Effector CD8-positive, alpha-beta T cell (primary cell): ENCODE measurements around the gene FSTL4.

Source experiments
- DNase-seq: peaks from one replicate; lab custom pipeline; 2025; lab: John Stamatoyannopoulos, UW

Gene FSTL4

DNA sequence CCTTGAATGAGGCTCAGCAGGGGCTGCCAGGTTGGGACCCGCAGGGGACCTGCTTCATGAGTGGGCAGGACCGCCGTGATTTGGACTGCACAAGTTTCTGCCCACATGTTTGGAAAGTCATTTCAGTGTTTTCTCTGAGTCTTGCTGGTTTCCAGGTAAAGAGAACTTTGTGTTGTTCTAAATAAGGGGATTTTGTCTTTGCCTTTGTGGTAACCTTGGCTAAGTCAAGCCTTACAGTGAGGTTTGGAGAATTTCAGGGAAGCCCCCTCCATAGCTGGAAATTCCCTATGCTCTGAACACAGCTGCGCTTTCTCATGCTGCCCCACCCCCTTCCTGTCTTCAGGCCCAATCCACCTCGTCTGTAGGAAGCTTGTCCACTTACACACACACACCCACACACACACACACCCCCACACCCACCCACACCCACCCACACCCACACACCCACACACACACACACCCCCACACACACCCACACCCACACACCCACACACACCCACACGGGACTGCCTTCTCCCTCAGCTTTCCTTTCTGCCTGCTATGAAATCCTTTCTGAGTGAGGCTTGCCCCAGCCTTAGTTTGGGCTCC, 290.4 kb downstream of the FSTL4 start:
- no peak for DNase-seq

DNA sequence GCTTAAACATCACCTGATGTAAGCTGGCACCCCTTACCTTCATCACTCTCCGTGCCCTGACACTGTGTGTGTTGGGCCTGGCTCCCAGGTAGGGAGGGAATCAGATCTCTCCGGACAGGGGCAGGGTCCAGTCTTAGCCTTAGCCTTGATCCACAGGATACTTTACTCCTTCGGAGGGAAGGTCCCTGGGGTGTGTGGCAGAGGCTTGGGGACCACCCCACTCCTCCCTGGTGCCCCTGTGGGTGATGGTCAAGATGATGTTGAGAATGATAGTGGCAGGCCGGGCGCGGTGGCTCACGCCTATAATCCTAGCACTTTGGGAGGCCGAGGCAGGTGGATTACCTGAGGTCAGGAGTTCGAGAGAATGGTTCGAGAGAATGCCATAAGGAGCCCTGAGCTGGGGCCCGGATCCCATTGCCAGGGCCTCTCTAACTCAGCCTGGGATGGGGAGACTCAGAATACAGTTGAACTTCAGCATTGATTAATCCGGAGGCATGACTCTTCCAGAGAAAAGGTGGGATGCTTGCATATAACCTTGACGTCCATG, 291.0 kb downstream of the FSTL4 start:
- DNase-seq, result no peak

DNA sequence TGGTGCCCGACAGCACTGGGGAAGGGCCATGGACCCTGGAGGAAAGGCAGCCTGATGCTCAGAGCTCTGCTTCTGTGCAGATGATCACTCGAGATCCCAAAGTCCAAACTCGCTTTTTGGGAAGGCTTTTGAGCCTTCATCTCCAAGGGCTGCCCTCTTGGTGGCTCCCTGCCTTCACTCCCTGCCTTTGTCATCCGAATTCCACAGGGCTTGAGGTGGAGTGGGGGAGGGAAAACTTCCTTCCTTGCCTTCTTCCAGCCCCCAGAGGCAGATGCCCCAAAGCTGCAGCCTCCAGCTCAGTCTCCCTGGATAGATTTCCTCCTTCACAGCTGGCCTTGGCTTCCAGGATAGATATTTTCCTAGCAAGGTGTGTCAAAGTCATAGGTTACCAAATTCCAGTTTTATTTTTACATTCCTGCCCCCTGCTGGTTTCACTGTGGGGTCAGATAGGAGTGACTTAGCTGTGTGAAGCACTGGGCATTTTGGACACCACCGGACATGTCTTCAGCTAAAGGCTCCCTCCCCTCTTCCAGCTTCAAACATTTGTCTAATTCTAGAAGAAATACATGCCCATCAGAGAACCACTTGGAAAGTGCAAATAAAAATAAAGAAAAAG, 292.3 kb downstream of the FSTL4 start:
- no peak for DNase-seq

DNA sequence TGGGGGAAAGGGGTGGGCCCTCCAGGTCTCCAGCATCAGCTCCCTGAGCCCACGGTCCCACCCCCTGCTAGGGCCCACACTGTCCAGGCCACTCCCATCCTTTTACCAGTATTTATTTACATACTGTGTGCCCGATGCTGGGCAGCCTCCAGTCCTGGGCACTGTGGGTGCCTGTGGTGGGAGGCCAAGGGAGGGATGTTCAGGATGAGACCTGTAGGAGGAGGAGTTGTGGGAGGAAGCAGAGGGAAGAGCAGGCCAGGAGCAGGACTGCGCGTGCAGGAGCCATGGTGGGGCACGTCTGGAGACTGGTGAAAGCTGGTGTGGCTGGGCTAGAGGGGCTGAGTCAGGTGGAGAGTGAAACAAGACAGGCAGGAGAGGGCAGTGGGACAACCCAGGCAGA, 293.1 kb downstream of the FSTL4 start:
- no peak for DNase-seq

DNA sequence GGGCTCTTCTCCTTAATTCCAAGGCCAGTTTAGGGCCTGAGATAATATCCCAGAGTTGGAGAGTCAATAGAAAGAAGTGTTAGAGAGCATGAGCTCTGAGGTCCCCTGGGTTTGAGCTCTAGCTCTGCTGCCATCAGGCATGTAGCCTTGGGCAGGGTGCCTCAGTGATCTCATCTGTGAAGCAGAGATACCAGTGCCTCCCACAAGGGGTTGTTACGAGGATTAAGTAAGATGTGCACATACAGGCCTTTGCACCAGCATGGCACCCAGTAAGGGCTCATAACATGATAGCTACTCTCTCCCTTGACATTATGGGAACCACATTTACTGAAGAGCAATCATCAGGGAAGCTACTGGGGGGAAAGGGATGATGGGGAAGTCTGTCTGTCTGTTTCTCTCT, 294.8 kb downstream of the FSTL4 start:
- no peak for DNase-seq

DNA sequence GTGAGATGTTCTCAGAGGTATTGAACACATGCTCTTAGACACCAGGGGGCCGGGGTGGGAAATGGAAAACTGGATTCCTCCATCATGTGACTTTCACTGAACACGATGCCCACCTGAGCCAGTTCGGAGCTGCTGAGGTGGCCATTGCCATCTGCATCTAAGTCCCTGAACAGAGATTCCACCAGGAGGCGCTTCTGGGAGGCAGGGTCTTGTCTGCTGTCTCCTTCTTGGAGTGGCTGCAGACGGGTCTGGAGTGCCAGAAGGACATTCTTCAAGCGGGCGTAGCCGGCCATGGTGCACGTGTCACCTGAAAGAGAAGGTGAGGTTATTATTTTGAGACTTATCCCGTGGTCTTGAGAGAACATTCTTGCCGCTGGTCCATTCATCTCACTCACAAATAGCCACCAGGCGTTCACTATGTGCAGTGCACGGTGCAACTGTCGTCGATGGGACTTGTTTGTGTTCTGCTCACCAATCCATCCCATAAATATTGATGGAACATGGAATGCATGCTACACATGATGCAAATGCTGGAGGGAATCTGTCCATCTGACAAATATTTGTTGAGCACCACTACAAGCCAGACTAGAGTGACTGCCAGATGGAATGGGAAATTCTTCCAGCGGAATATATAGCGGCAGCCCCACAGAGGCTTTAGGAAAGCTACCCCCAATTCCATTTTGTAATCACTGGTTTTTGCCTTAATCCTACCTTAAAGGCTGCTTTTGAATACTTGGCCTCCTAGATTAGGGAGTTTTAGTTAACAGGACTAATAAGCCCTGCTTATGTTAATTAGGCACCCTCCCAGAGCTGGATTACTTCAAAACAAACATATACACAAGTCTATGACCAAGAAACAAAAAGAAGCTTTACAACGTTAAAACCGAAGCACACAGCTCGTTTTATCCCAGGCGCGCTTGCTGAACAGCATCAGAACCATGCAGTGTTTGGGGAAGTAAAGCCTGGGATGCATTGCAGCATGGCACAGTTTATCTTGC, 295.7 kb downstream of the FSTL4 start:
- no peak for DNase-seq

DNA sequence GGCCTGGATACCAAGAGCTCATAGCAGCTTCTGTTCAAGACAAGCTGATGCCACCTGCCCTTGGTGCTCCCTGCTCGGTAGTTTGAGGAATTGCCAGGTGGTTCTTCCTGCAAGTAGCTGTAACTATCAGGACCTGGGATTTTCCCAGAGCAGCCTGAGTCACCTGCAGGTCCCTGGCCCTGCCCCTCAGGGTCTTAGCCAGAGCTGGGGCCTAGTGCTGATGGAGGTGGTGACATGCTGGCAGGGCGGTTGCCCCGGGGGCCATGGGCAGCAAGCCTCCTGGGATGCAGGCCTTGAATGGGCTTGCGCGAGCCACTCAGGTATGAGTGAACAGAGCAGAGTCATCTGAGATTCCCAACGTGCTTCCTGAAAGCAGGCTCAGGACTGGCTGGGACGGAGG, 298.3 kb downstream of the FSTL4 start:
- DNase-seq, result no peak

DNA sequence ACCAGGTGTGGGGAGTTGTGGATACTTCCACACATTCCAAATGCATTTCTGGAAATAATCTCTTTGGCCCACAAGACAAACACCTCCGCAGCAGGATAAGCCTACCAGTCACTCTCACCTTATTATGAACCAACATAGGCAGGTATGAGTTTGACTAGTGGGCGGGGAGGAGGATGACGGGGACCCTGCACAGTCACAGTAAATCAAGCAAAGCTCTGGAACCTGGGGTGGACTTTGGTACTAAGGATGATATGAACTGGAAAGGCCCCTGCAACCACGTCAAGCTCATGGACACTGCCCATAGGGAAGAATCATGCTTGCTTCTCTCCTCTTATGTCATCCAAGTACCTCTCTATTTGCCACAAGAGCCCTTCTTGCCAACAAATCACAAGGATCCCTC, 301.2 kb downstream of the FSTL4 start:
- DNase-seq, result no peak

DNA sequence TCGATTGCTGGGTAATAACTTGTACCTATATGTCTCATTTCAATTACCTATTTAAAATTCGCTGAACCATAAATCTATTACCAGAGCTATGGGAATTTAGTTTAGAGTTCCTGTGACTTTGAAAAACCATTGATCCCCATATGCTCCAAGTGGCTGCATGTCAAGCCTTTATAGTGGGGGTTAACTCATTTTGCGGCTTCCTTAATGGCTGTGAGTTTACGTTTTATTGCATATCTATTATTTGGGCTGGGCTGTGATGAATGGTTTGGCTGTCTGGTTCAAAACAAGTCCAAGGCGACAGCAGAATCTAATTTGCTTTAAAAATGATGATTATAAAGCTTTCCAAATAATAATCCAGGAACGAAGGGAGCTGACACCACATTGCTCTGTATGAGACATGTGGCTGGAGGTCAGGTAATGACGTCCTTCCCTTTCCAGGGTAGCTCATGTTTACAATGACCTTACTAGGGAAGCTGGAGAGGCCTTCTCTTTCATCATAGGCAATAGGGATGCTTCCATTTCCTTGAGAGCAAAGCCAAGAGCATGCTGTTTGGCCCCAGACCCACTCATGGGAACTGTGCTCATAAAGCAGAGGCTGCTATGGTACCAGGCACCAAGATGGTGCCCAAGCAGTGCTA, 302.2 kb downstream of the FSTL4 start:
- no peak for DNase-seq

DNA sequence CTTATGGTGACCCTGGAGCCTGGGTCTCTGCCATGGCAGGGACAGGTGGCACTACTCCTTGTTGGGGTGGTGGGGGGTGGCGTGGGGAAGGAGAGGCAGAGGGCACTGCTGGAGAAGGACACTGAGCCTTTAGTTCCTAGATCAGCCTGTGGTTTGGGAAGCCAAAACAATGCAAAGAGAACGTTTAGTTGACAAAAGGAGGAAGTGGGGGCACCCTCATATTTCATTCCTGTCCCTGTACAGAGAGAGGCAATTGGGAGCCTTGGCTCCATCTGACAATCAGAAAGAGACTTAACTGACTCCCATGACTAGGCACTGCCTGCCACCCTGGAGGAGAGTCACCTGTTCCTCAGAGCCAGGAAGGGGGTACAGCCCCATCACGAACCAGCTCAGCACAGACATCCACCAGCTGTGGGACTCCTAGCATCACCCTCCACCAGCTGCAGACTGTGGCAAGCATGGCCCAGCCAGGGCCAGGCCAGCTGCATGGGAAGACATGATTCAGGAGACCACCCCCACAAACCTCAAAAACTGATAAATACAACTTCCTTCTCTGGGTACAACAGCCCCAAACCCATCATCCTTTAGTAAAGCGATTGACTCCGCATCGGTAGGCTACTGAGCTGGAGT, 303.1 kb downstream of the FSTL4 start:
- no peak for DNase-seq

DNA sequence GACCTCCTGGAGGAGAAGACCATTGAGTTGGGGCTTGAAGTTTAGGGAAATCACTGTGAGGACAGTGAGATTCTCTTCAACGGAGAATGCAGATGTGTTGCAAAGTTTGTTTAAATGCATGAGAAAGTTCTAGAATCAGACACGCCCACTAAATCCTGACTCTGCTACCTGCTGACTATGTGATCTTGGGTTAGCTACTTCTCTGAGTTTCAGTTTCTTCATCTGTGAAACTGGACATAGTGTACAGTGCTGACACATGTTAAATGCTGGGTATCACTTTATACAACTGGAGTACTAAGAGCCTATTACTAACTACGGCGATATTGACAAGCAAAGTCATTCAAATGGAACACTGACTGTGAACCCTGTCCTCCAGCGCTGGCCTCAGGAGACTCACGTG, 305.1 kb downstream of the FSTL4 start:
- no peak for DNase-seq

DNA sequence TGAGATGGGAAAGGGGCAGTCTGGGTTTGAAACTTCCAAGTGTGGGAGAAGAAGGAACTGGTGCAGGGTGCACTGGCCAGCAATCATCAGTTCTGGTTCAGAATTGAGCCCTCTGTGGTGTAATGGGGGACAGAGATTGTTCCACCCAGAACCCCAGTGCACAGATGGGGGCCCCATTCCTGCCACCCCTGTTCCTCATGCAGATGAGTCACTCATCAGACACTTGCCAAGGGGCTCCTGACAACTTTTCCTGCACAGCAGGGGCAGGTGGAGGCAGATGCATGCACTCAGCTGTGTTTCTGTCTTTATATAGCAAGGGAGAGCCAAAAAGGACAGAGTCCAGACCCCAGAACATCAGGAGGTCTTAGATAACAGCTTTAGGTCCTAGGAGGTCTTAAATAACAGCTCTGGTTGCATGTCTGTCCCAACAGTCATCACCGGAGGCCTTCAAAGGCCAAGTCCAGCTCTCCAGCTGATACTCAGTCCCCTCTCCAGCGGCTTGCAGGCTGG, 307.6 kb downstream of the FSTL4 start:
- DNase-seq, result no peak

DNA sequence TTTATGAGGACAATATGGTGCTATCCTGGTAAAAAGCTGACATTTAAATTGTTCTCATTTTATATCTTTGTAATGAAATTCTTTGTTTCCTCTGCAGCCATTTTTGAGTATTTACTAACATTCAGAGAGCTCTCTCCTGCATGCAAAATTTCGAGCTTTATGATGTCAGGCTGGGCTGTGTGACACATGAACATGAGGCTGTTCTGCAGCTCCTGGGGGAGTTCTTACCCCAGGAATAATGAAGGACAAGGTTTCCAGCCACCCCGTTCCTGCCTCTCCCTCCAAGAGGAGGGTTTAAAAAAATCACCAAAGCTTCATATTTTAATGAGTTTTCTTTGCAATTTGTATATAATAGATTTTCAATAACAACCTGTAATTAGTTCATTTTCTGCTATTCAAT, 308.2 kb downstream of the FSTL4 start:
- no peak for DNase-seq

DNA sequence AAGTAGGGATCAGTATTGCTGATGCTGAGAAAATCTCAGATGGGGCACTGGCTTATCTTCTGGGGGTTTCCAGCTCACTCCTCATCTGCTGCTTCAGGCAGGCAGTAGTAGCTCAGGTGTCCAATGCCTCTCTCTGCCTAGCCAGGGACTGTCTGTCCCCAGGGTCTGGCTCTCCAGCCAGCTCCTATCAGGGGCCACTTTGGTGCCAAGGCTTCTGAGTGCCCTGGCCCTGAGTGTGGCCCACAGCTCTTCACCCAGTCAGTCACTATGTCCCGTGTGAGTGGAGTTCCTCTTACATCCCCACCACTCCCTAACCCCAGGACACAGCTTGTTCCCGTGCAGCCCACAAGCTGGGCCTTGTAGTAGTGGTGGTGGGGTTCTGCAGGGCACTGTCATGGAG, 309.0 kb downstream of the FSTL4 start:
- no peak for DNase-seq

DNA sequence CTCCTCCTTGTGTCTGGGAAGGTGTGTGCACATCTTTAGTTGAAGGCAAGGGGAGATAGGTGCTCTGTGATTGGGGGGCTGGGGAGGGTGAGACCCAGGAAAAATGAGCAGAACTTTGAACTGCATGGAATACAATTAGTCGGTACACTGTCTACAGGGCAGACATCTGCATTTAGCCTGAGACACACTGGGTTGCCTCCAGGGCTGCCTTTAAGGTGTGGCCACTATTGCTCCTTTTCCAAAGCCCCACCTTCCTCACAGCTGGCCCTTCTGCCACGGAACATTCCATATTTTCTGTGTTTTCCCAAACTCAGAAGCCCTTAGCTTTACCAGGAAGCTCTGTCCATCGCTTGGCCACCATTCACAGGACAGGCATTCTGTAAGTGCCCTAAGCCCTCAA, 312.6 kb downstream of the FSTL4 start:
- DNase-seq, result no peak

DNA sequence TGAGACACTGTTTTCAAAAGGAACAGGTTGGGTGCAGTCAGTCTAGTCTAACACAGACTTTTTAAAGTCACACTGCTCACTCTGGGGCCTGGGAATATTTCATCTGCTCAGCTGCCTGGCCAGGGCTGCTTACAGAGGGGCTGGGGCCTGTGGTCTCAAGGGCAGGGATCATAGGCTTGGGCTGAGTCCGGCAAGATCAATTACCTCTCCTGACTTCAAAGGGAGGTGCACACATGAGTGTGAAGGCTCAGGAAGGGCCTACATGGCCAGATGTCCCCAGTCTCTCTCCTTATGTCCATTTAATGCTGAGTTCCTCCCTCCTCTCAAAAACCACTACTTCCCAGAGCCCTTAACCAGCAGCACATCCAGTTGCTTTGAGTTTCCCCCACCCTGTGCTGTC, 313.3 kb downstream of the FSTL4 start:
- DNase-seq, result no peak

DNA sequence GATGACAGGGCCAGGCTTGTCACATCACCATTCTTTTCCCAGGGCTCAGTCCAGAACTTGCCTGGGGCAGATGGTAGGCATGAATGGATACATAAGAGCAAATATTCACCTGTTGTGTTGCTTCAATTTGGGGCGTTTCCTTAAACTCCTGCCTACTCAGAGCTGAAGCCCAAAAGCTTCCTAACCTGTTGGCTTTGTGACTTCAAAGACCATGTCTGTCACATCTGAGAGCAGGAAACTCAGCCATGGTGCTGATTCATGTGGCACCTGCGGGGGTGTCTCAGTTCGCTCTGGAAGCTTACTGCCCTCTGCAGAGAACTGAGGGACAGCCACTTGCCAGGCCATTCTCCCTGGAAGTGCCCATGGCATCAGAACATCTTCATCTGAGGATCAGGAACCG, 313.9 kb downstream of the FSTL4 start:
- DNase-seq, result no peak

DNA sequence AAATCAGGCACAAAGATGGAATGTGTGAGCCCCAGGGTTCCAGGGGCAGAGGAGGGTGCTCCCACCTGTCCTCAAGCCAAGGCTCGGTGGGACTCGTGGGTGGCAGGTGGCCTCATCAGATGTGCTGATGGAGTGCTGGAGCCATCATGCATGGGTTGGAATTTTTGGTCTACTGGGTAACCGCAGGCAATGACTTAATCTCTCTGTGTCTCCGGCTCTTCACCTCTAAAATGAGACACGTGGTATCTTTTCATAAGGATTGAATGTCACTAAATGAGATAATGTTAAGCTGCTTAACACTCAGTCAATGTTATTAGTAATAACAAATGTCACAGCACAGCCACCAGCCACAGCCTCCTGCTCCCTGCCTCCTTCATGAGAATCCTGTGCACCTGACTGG, 315.0 kb downstream of the FSTL4 start:
- no peak for DNase-seq

DNA sequence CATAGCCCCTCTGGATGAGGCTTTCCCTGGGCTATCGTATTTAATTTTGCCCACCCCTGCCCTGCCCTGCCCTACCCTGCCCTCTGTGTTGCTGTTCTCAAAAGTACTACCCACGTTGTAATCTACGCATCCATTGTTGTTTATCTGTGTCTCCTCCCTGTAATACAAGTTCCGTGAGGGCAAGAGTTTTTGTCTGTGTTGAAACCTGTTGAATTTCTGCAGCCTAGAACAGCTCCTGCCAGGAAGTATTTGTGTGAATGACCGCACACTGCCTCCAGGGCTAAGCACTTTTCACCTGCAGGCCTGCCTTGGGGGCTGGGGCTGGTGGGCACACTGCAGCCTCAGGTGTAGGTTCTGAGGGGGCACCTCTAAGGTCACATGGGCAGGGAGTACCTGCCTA, 315.7 kb downstream of the FSTL4 start:
- no peak for DNase-seq

DNA sequence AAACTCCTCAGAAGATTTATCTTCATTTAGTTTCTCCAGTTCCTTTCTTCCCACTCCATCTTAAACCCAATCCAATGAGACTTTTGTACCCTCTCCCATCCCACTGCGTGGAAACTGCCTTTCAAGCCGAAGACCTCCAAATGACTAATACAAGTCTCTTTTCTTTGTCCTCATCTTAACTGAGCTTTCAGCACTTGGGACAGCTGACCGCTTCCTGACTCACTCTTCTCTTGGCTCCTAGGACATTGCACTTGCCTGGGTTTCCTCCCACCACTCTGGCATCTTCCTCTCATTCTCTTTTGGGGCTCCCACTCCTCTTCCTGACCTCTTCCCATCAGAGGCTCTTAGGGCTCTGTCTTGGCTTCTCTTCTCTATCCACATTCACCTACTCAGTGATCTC, 316.8 kb downstream of the FSTL4 start:
- DNase-seq, result no peak

DNA sequence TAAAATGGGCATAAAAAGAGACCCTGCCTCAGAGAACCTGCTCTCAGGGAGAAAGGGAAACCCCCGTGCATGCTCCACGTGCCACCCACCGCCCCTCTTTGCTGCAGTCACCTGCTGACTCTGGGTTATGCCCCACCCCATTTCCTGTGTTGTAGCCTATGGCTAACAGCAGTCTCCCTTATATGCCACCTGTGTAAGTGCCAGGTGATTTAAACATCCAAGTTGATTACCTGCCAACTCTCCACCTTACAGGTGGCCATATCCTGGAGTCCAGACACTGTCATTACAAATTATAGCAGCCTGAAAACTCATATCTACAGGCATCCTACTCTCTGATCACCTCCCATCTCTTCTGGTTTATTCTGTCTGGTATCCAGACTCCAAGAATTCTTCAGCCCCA, 318.0 kb downstream of the FSTL4 start:
- no peak for DNase-seq

DNA sequence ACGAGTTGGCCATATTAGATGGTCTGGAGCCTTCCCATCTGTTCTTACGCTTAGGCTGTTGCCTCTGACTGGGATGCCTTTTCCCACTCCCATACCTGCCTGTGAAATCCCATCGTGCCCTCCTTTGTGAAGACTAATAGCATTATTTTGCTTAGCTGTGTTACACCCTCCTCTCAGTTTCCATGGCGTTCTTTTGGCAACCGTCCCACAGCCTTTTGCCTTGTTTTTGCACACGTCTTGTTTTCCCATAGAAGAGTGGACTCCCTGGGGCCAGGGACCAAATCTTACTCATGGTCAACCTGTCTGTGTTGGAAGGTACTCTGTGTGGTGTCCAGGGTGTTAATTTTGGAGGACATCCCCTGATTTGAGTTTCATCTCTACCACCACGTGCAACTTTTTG, 318.4 kb downstream of the FSTL4 start:
- DNase-seq, result no peak
